ENCODE data around the gene TFEB. TPM values are rescaled to one million over a fixed set of nuclear protein-coding genes. Genes with fewer than 3 reads are reported as not detected.
A peak's percentile ranks its signal among the peaks of the same experiment; 100 is the strongest.

TFEB gene
- total and polyA plus RNA-seq, 2 donors (not counting 3 experiments of a cell fraction or from before 2014, with no cell fraction given) = 4.9 to 6.6 TPM

DNA sequence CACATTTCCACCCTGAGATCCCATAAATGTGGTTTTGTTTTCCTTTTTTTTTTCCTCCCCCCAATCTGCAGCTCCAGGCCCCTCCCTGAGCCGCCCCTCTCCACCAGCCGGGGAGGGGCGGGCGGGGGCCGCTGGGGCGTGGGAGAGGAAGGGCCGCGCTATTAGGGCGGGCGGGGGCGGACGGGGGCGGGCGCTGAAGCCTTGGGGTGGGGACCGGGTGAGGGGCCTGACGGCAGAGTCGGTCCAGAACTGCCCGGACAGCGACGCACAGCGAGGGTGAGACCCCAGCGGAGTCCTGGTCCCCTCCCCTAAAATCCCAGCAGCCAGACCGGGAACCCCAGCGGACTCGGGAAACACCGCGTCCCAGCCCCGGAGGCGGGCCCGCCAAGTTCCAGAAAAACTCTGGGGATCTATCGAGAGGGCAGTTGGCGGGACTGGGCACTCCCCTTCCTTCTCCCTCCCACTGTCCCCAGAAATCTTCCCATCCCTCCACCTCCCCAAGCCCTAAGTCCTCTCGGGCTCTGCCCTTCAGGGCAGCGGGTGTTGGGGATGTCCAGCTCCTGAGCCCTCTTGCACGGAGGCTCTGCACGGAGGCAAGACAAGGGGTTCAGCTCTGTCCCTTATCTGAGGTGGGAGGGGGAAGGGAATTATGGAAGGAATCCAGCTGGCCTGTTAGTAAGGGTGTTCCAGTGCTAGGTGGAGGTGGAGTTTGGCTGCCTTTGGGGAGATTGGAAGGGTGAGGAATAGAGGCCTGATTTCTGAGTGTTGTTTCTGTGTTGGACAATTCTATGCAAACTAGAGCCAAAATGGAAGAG is 45.4 kb upstream of the TFEB start, which contains the start of gene PRICKLE4:
Gene PRICKLE4 (plus strand): TSS at position 232 of the 815 bp plus-strand sequence. CDS start 2,692 bp downstream, outside the sequence.
- DNase-seq (ENCODE audit: low read depth, low spot score) (peak; percentile 43), FAIRE-seq (peak; percentile 35)
- intact Hi-C loops (cut with micrococcal nuclease) = loop anchor here (1.0 to 2.0 kb wide), 4 partner anchors 156 to 434 kb away; no protein-coding TSS in a partner anchor
- Histone ChIP-seq H3K36me3 (ENCODE audit: control insufficient read depth in 2 of 2, extremely low read depth in 1 of 2, insufficient read depth in 2 of 2, low read length in 2 of 2) (peaks cover 2 to 6% of the 10 kb centered on the region in 2 experiments), H3K4me1 (ENCODE audit: control insufficient read depth, extremely low read depth, insufficient read depth, low read length) (peaks cover 19% of the 10 kb centered on the region), H4K20me1 (replicated peaks; ENCODE audit: control insufficient read depth, extremely low read depth, insufficient read depth, low read length) (no peaks in the 10 kb centered on the region), H3K9me1 (replicated peaks; ENCODE audit: control insufficient read depth, extremely low read depth, insufficient read depth, low read length) (no peaks in the 10 kb centered on the region), H3K27ac (ENCODE audit: insufficient read depth, low read depth, low read length) (no peak within 1 kb of the TSS), H3K9me3 (replicated peaks; ENCODE audit: control insufficient read depth, insufficient read depth, low read length) (no peaks in the 10 kb centered on the region), H3K4me2 (ENCODE audit: insufficient read depth, low read length) (peak within 1 kb of the TSS; percentile 88), H2AFZ (ENCODE audit: low read depth, low read length) (peak within 1 kb of the TSS; percentile 97), H3K27me3 (ENCODE audit: control insufficient read depth in 2 of 2, insufficient read depth in 2 of 2, low read length in 2 of 2) (no peaks in the 10 kb centered on the region), H3K79me2 (ENCODE audit: control insufficient read depth, insufficient read depth, low read length) (no peaks in the 10 kb centered on the region), H3K9ac (replicated peaks; ENCODE audit: extremely low read depth, insufficient read depth, low read length) (peak within 1 kb of the TSS; percentile 57), H3K4me3 (replicated peaks in 1 of 3; ENCODE audit: insufficient read depth in 1 of 3, low read depth in 1 of 3, low read length in 3 of 3) (peak within 1 kb of the TSS; percentile 73 to 86 (median 78))
- BruUV-seq (replicated peaks) = no TSS peak
- dilution Hi-C loops (cut with MboI; ENCODE audit: extremely low pct_ligation_motif_present, low sequenced_read_pairs) = no loop called here
- TF ChIP-seq GATA2 (IDR thresholded peaks at IDR 0.05; ENCODE audit: insufficient read depth, insufficient read length, low read depth, low read length) (no peak), JUN (IDR thresholded peaks at IDR 0.05; ENCODE audit: borderline replicate concordance, insufficient read depth, insufficient read length, low read depth) (no peak), POLR2AphosphoS5 (IDR thresholded peaks at IDR 0.05; ENCODE audit: insufficient read depth, low read depth, low read length) (no peak), EZH2 (IDR thresholded peaks at IDR 0.05; ENCODE audit: borderline replicate concordance, low read depth, low read length, severe bottlenecking) (no peak), POLR2A (IDR thresholded peaks at IDR 0.05; ENCODE audit: low read depth, low read length) (peak; percentile 42)
- ChIA-PET CTCF (interaction anchor here (0.6 to 1.5 kb wide), 6 partner anchors 140 to 767 kb away, joined by 3 to 7 read pairs (median 4); partner anchors contain the start of genes BYSL and MED20), POLR2A (no interaction called here)

Measured in endothelial cell of umbilical vein (primary cell).